Liver (tissue), 9 donors: ENCODE data around the gene MPP3. TPM values are rescaled to one million over a fixed set of nuclear protein-coding genes. Genes with fewer than 3 reads are reported as not detected.

Experiments
- DNase-seq: peaks from one replicate; pipeline ENCODE4 v3.0.0-alpha.2; 2017; ENCODE audit warnings: low spot score
- H3K27ac ChIP-seq, 2 donors: one replicate each; pipeline ENCODE4 v1.7.0; 2013; ENCODE audit warnings: inconsistent platforms in 2 of 2, low read length in 2 of 2, control low read depth in 1 of 2, low read depth in 1 of 2, mild to moderate bottlenecking in 1 of 2
- H3K27me3 ChIP-seq, 4 donors: one replicate each; pipeline versions ENCODE4 v1.6.1 to v1.7.0; 2013; ENCODE audit warnings: low read length in 3 of 4, inconsistent platforms in 1 of 4, mild to moderate bottlenecking in 1 of 4, moderate library complexity in 1 of 4; ENCODE audit not compliant: control insufficient read depth in 4 of 4, insufficient read depth in 4 of 4
- H3K36me3 ChIP-seq, 4 donors: one replicate each; pipeline versions ENCODE4 v1.6.1 to v1.7.0; 2013; ENCODE audit warnings: low read length in 3 of 4, mild to moderate bottlenecking in 3 of 4, low read depth in 1 of 4, moderate library complexity in 1 of 4; ENCODE audit not compliant: control insufficient read depth in 4 of 4, insufficient read depth in 3 of 4
- H3K4me1 ChIP-seq, 4 donors: one replicate each; pipeline versions ENCODE4 v1.6.1 to v1.7.0; 2013; ENCODE audit warnings: low read length in 3 of 4, mild to moderate bottlenecking in 3 of 4, moderate library complexity in 1 of 4; ENCODE audit not compliant: control insufficient read depth in 4 of 4, insufficient read depth in 4 of 4
- H3K4me3 ChIP-seq, 3 donors: one replicate each; pipeline versions ENCODE4 v1.6.1 to v1.7.0; 2013; ENCODE audit warnings: low read length in 3 of 3, control low read depth in 1 of 3, low read depth in 1 of 3, mild to moderate bottlenecking in 1 of 3
- H3K9ac ChIP-seq, 2 donors: one replicate each; pipeline ENCODE4 v1.7.0; 2013; ENCODE audit warnings: low read length in 2 of 2, mild to moderate bottlenecking in 2 of 2, moderate library complexity in 2 of 2, control low read depth in 1 of 2, low read depth in 1 of 2
- H3K9me3 ChIP-seq, 4 donors: one replicate each; pipeline versions ENCODE4 v1.6.1 to v1.7.0; 2013; ENCODE audit warnings: low read length in 3 of 4; ENCODE audit not compliant: control insufficient read depth in 4 of 4
- ATF3 ChIP-seq: IDR thresholded peaks from 2 replicates; pipeline ENCODE4 v1.6.1; 2016; ENCODE audit warnings: antibody characterized with exemption
- CTCF ChIP-seq: fragments of 150-350 bp; IDR thresholded peaks from 2 replicates; pipeline ENCODE4 v1.5.1; 2017; ENCODE audit warnings: improper control_type of control experiment, low read depth, low read length; ENCODE audit not compliant: missing input control
- EGR1 ChIP-seq, 2 donors: IDR thresholded peaks; 2 replicates each; pipeline ENCODE4 v1.6.1; 2016 to 2018; ENCODE audit warnings: antibody characterized with exemption in 2 of 2, low read depth in 2 of 2
- FOXA1 ChIP-seq: IDR thresholded peaks from 2 replicates; pipeline ENCODE4 v1.6.1; 2016; ENCODE audit warnings: antibody characterized with exemption
- FOXA2 ChIP-seq: IDR thresholded peaks from 2 replicates; pipeline ENCODE4 v1.6.1; 2016; ENCODE audit warnings: antibody characterized with exemption
- GABPA ChIP-seq, 2 donors: IDR thresholded peaks in 1 of 2; conservative IDR thresholded peaks in 1 of 2; 2 replicates each; pipeline ENCODE4 v1.6.1; 2016; ENCODE audit warnings: antibody characterized with exemption in 2 of 2, mild to moderate bottlenecking in 1 of 2, moderate library complexity in 1 of 2
- HNF4A ChIP-seq, 2 donors: conservative IDR thresholded peaks; 2 replicates each; pipeline ENCODE4 v1.6.1; 2016; ENCODE audit warnings: antibody characterized with exemption in 2 of 2, mild to moderate bottlenecking in 2 of 2
- HNF4G ChIP-seq: IDR thresholded peaks from 2 replicates; pipeline ENCODE4 v1.6.1; 2016; ENCODE audit warnings: antibody characterized with exemption
- JUND ChIP-seq, 2 donors: IDR thresholded peaks; 2 replicates each; pipeline ENCODE4 v1.6.1; 2016; ENCODE audit warnings: antibody characterized with exemption in 2 of 2
- NR2F2 ChIP-seq: IDR thresholded peaks from 2 replicates; pipeline ENCODE4 v1.6.1; 2016; ENCODE audit warnings: antibody characterized with exemption
- RAD21 ChIP-seq, 2 donors: IDR thresholded peaks; 2 replicates each; pipeline ENCODE4 v1.6.1; 2016; ENCODE audit warnings: antibody characterized with exemption in 2 of 2, mild to moderate bottlenecking in 2 of 2
- REST ChIP-seq: IDR thresholded peaks from 2 replicates; pipeline ENCODE4 v1.6.1; 2016; ENCODE audit warnings: antibody characterized with exemption, mild to moderate bottlenecking
- RXRA ChIP-seq, 2 donors: IDR thresholded peaks; 2 replicates each; pipeline ENCODE4 v1.6.1; 2017 to 2018; ENCODE audit warnings: antibody characterized with exemption in 2 of 2, mild to moderate bottlenecking in 1 of 2
- SP1 ChIP-seq: IDR thresholded peaks from 2 replicates; pipeline ENCODE4 v1.6.1; 2018; ENCODE audit warnings: antibody characterized with exemption, mild to moderate bottlenecking
- TAF1 ChIP-seq: conservative IDR thresholded peaks from 2 replicates; pipeline ENCODE4 v1.6.1; 2016; ENCODE audit warnings: antibody characterized with exemption, mild to moderate bottlenecking
- YY1 ChIP-seq: IDR thresholded peaks from 2 replicates; pipeline ENCODE4 v1.6.1; 2016; ENCODE audit warnings: antibody characterized with exemption, mild to moderate bottlenecking
- ZBTB33 ChIP-seq: IDR thresholded peaks from 2 replicates; pipeline ENCODE4 v1.6.1; 2016; ENCODE audit warnings: antibody characterized with exemption
- WGBS: extraction: QIAGEN DNeasy Blood & Tissue Kit; methylation state at CpG from one replicate; pipeline ENCODE4 v1.1.7; 2013; 5-methylcytosine and 5-hydroxymethylcytosine counted together
- polyA plus RNA-seq, 2 donors: library from polyadenylated mRNA; stranded (reverse) in 1 of 2; unstranded in 1 of 2; fragments of 200-250 nt in 1 of 2; fragments of >200 nt in 1 of 2; fragmentation: Nextera tagmentation in 1 of 2; extraction: Ambion mirVana in 1 of 2; gene quantifications; one replicate each; pipeline versions ENCODE4 v1.2.1 to v1.2.3, GENCODE V29; 2013 to 2015
- total RNA-seq, 2 donors: library from RNA; depleted of rRNA; stranded (reverse); fragments of >200 nt; gene quantifications; one replicate each; pipeline ENCODE4 v1.2.3, GENCODE V29; 2014
- TF ChIP-seq, protein P1 (sequence below): IDR thresholded peaks from 2 replicates; pipeline ENCODE4 v1.6.1; 2016; ENCODE audit warnings: antibody characterized with exemption
- donor health status: healthy.
- donor health status: healthy.
- donor health status: healthy.
- donor health status: healthy.
- donor health status: healthy.

Gene MPP3
- total and polyA plus RNA-seq, 4 donors: 0.23 to 1.3 (median 0.72) TPM

- Histone ChIP-seq H3K27ac (no peak overlapping the region), H3K9ac (no peak overlapping the region), H3K4me1 (no peaks in the 10 kb centered on the region), H3K9me3 (no peaks in the 10 kb centered on the region), H3K4me3 (no peak overlapping the region), H3K27me3 (no peaks in the 10 kb centered on the region), H3K36me3 (no peaks in the 10 kb centered on the region)
- TF ChIP-seq GABPA (IDR thresholded peaks at IDR 0.05 in 1 of 2, conservative IDR thresholded peaks at IDR 0.05 in 1 of 2) (no peak), JUND (IDR thresholded peaks at IDR 0.05) (no peak), SP1 (no peak), RXRA (IDR thresholded peaks at IDR 0.05) (no peak), YY1 (no peak), HNF4G (no peak), NR2F2 (no peak), FOXA2 (no peak), ZBTB33 (no peak), RAD21 (IDR thresholded peaks at IDR 0.05) (no peak), CTCF (no peak), TAF1 (no peak), ATF3 (no peak)
- TF ChIP-seq, protein P1, sequence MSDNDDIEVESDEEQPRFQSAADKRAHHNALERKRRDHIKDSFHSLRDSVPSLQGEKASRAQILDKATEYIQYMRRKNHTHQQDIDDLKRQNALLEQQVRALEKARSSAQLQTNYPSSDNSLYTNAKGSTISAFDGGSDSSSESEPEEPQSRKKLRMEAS: no peak
- no peak for DNase-seq
- WGBS: 91% methylated on average over 7 of the region's 7 CpGs
These were observed 44.1 kb upstream of the MPP3 start for GRCh38 chr17:43877031-43877430.

GRCh38 chr17:43875476-43876147 is 42.7 kb upstream of the MPP3 start:
- no peak for DNase-seq
- H3K27ac ChIP-seq: no peak overlapping the region
- H3K27me3 ChIP-seq: no peaks in the 10 kb centered on the region
- H3K4me1 ChIP-seq: no peaks in the 10 kb centered on the region
- H3K36me3 ChIP-seq: no peaks in the 10 kb centered on the region
- WGBS: 86% methylated on average over 3 of the region's 3 CpGs
- TF ChIP-seq, protein P1: no peak
- no peak for TF ChIP-seq GABPA (IDR thresholded peaks at IDR 0.05 in 1 of 2, conservative IDR thresholded peaks at IDR 0.05 in 1 of 2)
- no peak for TF ChIP-seq HNF4A (conservative IDR thresholded peaks at IDR 0.05)
- TF ChIP-seq RAD21 (IDR thresholded peaks at IDR 0.05): no peak
- TF ChIP-seq ATF3: no peak
- TF ChIP-seq JUND (IDR thresholded peaks at IDR 0.05): no peak
- no peak for TF ChIP-seq SP1
- TF ChIP-seq ZBTB33: no peak
- no peak for TF ChIP-seq HNF4G
- no peak for TF ChIP-seq EGR1 (IDR thresholded peaks at IDR 0.05; ENCODE audit: low read depth in 2 of 2)
- TF ChIP-seq RXRA (IDR thresholded peaks at IDR 0.05): no peak
- no peak for TF ChIP-seq REST
- TF ChIP-seq FOXA1: no peak
- no peaks in the 10 kb centered on the region for H3K9me3 ChIP-seq
- no peak overlapping the region for H3K4me3 ChIP-seq
- H3K9ac ChIP-seq: no peak overlapping the region
